Measurements from ENCODE around the gene TRIP13. TPM values are rescaled to one million over a fixed set of nuclear protein-coding genes. Genes with fewer than 3 reads are reported as not detected.

TRIP13 gene
- total RNA-seq, 1 experiment from 2014 or later: 42.6 TPM

DNA sequence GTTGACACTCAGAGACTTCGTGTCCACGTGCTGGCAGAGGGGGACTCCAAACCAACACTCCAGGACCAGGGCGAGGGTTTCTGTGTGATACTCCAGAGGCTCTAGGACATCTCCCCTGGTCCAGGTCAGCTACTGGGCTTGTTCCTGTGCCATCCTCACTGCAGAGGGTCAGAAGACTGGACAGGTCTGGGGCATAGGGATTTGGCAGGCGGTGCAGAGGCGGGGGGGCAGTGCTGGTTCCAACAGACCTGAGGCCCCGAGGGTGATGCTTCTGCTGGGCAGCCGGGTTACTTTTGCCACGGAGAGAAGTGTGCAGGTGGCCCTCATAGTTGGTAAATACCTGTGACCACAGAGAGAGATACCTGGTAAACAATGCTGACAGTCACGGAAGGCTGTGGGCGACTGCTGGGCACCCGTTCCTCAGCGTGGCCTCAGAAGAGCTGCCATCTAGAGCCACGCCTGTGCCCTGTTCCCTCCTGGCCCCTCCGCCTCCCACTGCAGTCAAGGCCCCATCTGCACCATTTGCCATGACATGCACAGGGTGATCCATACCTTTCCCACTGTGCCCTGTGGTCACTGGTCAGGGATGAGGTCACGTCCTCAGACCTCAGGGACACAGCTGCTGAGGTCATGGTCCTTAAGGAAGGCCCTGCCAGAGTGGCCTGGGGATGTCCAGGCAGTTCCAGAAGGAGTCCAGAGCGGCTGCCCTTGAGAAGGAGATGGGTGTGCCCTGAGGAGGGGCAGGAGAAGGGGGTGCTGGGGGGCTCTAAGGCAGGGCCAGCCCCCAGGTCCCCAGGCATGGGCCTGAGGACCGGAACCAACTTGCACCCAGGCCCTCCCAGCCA is 30.0 kb downstream of the TRIP13 start:
- TF ChIP-seq, protein P1, sequence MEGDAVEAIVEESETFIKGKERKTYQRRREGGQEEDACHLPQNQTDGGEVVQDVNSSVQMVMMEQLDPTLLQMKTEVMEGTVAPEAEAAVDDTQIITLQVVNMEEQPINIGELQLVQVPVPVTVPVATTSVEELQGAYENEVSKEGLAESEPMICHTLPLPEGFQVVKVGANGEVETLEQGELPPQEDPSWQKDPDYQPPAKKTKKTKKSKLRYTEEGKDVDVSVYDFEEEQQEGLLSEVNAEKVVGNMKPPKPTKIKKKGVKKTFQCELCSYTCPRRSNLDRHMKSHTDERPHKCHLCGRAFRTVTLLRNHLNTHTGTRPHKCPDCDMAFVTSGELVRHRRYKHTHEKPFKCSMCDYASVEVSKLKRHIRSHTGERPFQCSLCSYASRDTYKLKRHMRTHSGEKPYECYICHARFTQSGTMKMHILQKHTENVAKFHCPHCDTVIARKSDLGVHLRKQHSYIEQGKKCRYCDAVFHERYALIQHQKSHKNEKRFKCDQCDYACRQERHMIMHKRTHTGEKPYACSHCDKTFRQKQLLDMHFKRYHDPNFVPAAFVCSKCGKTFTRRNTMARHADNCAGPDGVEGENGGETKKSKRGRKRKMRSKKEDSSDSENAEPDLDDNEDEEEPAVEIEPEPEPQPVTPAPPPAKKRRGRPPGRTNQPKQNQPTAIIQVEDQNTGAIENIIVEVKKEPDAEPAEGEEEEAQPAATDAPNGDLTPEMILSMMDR (conservative IDR thresholded peaks at IDR 0.05): no peak
- H3K56ac ChIP-seq (ENCODE audit: insufficient read length, low read depth, low read length): no peak overlapping the region
- H3K27me3 ChIP-seq (ENCODE audit: insufficient read depth, low read length): peaks cover 3% of the 10 kb centered on the region; the same call in 1 of the 2 replicates
- no peak overlapping the region for H3K4me2 ChIP-seq (ENCODE audit: insufficient read depth, insufficient read length, low read length)
- H3K9ac ChIP-seq (ENCODE audit: extremely low read depth, insufficient read length, low read length): no peak overlapping the region
- H2BK120ac ChIP-seq (ENCODE audit: low read depth, low read length, poor library complexity, severe bottlenecking): no peak overlapping the region
- no peak overlapping the region for H2BK12ac ChIP-seq (ENCODE audit: insufficient read length, low read depth, low read length)
- no peak overlapping the region for H2BK5ac ChIP-seq (ENCODE audit: insufficient read length, low read length)
- H4K5ac ChIP-seq (ENCODE audit: insufficient read length, low read depth, low read length): no peak overlapping the region
- H3K27ac ChIP-seq (ENCODE audit: insufficient read length, low read depth, low read length): no peak overlapping the region
- no peaks in the 10 kb centered on the region for H3K4me1 ChIP-seq (ENCODE audit: insufficient read depth, low read length)
- no peak overlapping the region for H3T11ph ChIP-seq (ENCODE audit: low read length)
- Mint-ChIP-seq H3K27me3 (ENCODE audit: low read depth) (peaks cover 36% of the 10 kb centered on the region), H3K9me3 (no peaks in the 10 kb centered on the region), H3K36me3 (ENCODE audit: insufficient read depth in 1 of 3, low read depth in 3 of 3) (peaks cover 4 to 15% (median 12%) of the 10 kb centered on the region in 3 experiments; a peak in 6 of 7 replicates), H3K4me1 (peaks cover 7 to 9% of the 10 kb centered on the region in 2 experiments), H3K4me3 (no peak overlapping the region), H3K27ac (no peak overlapping the region; a peak in 1 of 7 replicates)
- H3K79me2 ChIP-seq (ENCODE audit: insufficient read depth, low read length): no peaks in the 10 kb centered on the region
- H3K9me3 ChIP-seq (ENCODE audit: control insufficient read depth, low read depth, low read length): no peaks in the 10 kb centered on the region
- H4K8ac ChIP-seq (replicated peaks; ENCODE audit: insufficient read length, low read depth, low read length): no peak overlapping the region
- H2AK5ac ChIP-seq (ENCODE audit: insufficient read length, low read length): no peak overlapping the region
- no peak overlapping the region for H3K18ac ChIP-seq (ENCODE audit: insufficient read length, low read depth, low read length)
- H3K79me1 ChIP-seq (ENCODE audit: insufficient read depth, low read depth, low read length, poor library complexity, severe bottlenecking): no peaks in the 10 kb centered on the region
- WGBS (ENCODE audit: extremely low coverage, insufficient read length, low lambda C conversion rate): no CpG with 5 or more reads among the region's 17 CpGs
- H3K4ac ChIP-seq (ENCODE audit: low read depth, low read length): no peak overlapping the region
- no peaks in the 10 kb centered on the region for H4K20me1 ChIP-seq (ENCODE audit: control insufficient read depth, insufficient read depth, insufficient read length)
- no peaks in the 10 kb centered on the region for H3K23me2 ChIP-seq (ENCODE audit: insufficient read length, low read depth, low read length, poor library complexity, severe bottlenecking)
- no peak overlapping the region for H2BK15ac ChIP-seq (ENCODE audit: low read depth, low read length)
- no peak overlapping the region for H2AFZ ChIP-seq (ENCODE audit: low read length)
- H4K91ac ChIP-seq (ENCODE audit: insufficient read length, low read depth, low read length): no peak overlapping the region
- no peak for DNase-seq
- no peak overlapping the region for H3K14ac ChIP-seq (ENCODE audit: insufficient read depth, low read length)
- no peak overlapping the region for H2BK20ac ChIP-seq (ENCODE audit: low read depth, low read length, poor library complexity, severe bottlenecking)
- no peak overlapping the region for H3K23ac ChIP-seq (ENCODE audit: insufficient read length, low read depth, low read length)

Measured in H9 (cell line).